ENCODE data around the gene TAX1BP1.

The TAX1BP1 gene

DNA sequence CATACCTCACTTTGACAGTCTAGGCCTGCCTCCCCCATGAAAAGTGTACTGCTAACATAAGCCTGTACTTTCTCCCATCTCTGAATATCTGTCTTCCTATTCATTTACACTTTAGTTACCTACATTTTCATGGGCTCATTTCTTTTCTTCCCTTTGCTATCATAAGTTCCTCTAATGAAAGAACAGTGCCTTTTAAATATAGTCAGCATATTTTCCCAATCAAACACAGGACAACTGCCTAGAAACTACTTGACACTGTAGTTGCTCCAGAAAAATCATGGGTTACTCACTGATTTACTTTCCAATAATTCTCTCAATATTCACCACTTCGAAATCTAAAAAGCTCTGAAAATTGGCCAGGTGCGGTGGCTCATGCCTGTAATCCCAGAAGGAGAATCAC is 2.8 kb upstream of the TAX1BP1 start:
- Histone ChIP-seq H3K4me3 (ENCODE audit: insufficient read depth in 1 of 2, low read depth in 1 of 2, low read length in 2 of 2) (no peak overlapping the region), H3K18ac (ENCODE audit: low read depth in 1 of 2, low read length in 2 of 2) (no peak overlapping the region), H3K36me3 (ENCODE audit: control insufficient read depth in 1 of 2, insufficient read depth in 2 of 2, low read depth in 1 of 2, low read length in 2 of 2) (no peaks in the 10 kb centered on the region), H2BK15ac (ENCODE audit: low read depth, poor library complexity, severe bottlenecking) (no peak overlapping the region), H3K14ac (ENCODE audit: low read length in 2 of 2) (no peak overlapping the region), H3K9me3 (ENCODE audit: control insufficient read depth, low read length) (no peaks in the 10 kb centered on the region), H3K23ac (ENCODE audit: low read length in 2 of 2) (no peak overlapping the region), H2AFZ (ENCODE audit: low read depth, low read length) (no peak overlapping the region), H2AK5ac (ENCODE audit: low read length, severe bottlenecking) (no peak overlapping the region), H4K91ac (ENCODE audit: low read length) (no peak overlapping the region), H3K27ac (ENCODE audit: low read length, poor library complexity, severe bottlenecking) (no peak overlapping the region), H3K4ac (ENCODE audit: low read depth in 1 of 2, low read length in 2 of 2) (no peak overlapping the region), H3K4me2 (ENCODE audit: low read length, poor library complexity, severe bottlenecking) (no peak overlapping the region), H2BK12ac (ENCODE audit: low read length in 2 of 2) (no peak overlapping the region), H4K8ac (ENCODE audit: low read length) (no peak overlapping the region), H3K27me3 (ENCODE audit: control insufficient read depth in 1 of 2, insufficient read depth in 1 of 2, low read length in 2 of 2) (no peaks in the 10 kb centered on the region), H3K4me1 (ENCODE audit: control insufficient read depth, insufficient read depth, low read depth, low read length) (peaks cover 1% of the 10 kb centered on the region), H3K79me1 (replicated peaks; ENCODE audit: low read length, poor library complexity, severe bottlenecking) (peaks cover 1% of the 10 kb centered on the region), H2BK120ac (ENCODE audit: low read depth, low read length) (peak overlapping the region; percentile 19), H2BK5ac (ENCODE audit: low read depth, low read length, poor library complexity, severe bottlenecking) (no peak overlapping the region), H3K9ac (ENCODE audit: low read length) (no peak overlapping the region)
- 100% methylated on average over 2 of the region's 2 CpGs for WGBS
- DNase-seq: no peak

DNA sequence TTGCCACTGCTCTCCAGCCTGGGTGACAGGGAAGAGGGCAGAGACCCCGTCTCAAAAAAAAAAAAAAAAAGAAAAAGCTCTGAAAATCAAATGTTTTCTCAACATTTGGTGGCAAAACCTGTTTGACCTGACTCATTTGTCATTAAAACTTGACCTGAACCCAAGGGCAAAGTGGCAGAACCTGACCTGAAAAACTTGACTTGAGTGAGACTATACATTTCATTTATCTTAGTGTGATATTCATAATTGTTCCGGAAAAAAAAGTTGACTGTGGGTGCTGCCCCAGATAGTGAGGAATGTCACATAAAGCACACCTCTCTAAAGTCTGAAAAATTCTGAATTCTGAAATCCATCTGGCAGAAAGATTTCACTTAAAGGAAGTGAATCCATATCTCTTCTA is 2.3 kb upstream of the TAX1BP1 start:
- H4K91ac ChIP-seq (ENCODE audit: low read length): no peak overlapping the region
- no peak overlapping the region for H3K23ac ChIP-seq (ENCODE audit: low read length in 2 of 2)
- DNase-seq: no peak
- H2BK15ac ChIP-seq (ENCODE audit: low read depth, poor library complexity, severe bottlenecking): no peak overlapping the region
- no peak overlapping the region for H2BK12ac ChIP-seq (ENCODE audit: low read length in 2 of 2)
- H4K8ac ChIP-seq (ENCODE audit: low read length): no peak overlapping the region
- no peak overlapping the region for H2BK5ac ChIP-seq (ENCODE audit: low read depth, low read length, poor library complexity, severe bottlenecking)
- H3K14ac ChIP-seq (ENCODE audit: low read length in 2 of 2): no peak overlapping the region
- H3K4ac ChIP-seq (ENCODE audit: low read depth in 1 of 2, low read length in 2 of 2): no peak overlapping the region
- H2AK5ac ChIP-seq (ENCODE audit: low read length, severe bottlenecking): no peak overlapping the region
- no peak overlapping the region for H3K27ac ChIP-seq (ENCODE audit: low read length, poor library complexity, severe bottlenecking)
- H3K79me1 ChIP-seq (replicated peaks; ENCODE audit: low read length, poor library complexity, severe bottlenecking): peaks cover 1% of the 10 kb centered on the region
- H3K9me3 ChIP-seq (ENCODE audit: control insufficient read depth, low read length): no peaks in the 10 kb centered on the region
- H3K4me2 ChIP-seq (ENCODE audit: low read length, poor library complexity, severe bottlenecking): no peak overlapping the region
- no peak overlapping the region for H2AFZ ChIP-seq (ENCODE audit: low read depth, low read length)
- no peak overlapping the region for H3K9ac ChIP-seq (ENCODE audit: low read length)
- H3K4me1 ChIP-seq (ENCODE audit: control insufficient read depth, insufficient read depth, low read depth, low read length): peaks cover 1% of the 10 kb centered on the region
- no peak overlapping the region for H3K4me3 ChIP-seq (ENCODE audit: insufficient read depth in 1 of 2, low read depth in 1 of 2, low read length in 2 of 2)
- H3K36me3 ChIP-seq (ENCODE audit: control insufficient read depth in 1 of 2, insufficient read depth in 2 of 2, low read depth in 1 of 2, low read length in 2 of 2): no peaks in the 10 kb centered on the region
- H3K27me3 ChIP-seq (ENCODE audit: control insufficient read depth in 1 of 2, insufficient read depth in 1 of 2, low read length in 2 of 2): no peaks in the 10 kb centered on the region
- 88% methylated on average over 2 of the region's 2 CpGs for WGBS
- H2BK120ac ChIP-seq (ENCODE audit: low read depth, low read length): no peak overlapping the region
- H3K18ac ChIP-seq (ENCODE audit: low read depth in 1 of 2, low read length in 2 of 2): no peak overlapping the region

DNA sequence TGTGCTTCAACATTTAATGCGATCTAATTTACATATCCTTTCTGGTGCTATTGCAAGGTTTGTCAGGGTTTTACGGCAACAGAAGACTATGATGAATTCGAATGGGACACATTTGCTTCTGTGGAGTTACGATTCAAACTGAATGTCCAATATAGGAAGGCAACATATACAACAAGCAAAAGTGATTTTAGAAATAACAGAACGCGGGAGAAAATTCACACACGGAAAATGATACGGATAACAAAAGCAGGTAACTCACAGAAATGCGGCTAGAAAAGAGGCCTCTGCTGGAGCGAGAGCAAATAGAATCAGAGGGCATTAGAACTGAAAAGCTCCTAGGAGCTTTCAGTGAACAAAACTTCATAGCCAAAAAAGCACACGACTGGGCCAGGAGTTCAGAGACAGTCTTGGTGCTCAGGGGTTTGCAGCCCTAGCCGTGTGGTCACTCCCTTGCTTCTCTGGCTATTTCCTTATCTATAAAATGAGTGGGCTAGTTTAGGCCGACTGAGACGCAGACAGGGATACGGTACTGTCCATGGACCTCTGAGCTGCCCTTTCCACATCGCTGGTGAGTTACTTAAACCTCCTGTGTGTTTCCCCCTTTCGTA is 557 bp upstream of the TAX1BP1 start:
- Histone ChIP-seq H2AK5ac (ENCODE audit: low read length, severe bottlenecking) (no peak overlapping the region), H2AFZ (ENCODE audit: low read depth, low read length) (peak overlapping the region; percentile 27), H3K27ac (ENCODE audit: low read length, poor library complexity, severe bottlenecking) (peak overlapping the region; percentile 50), H2BK12ac (ENCODE audit: low read length in 2 of 2) (no peak overlapping the region), H3K79me1 (replicated peaks; ENCODE audit: low read length, poor library complexity, severe bottlenecking) (peaks cover 1% of the 10 kb centered on the region), H3K4me1 (ENCODE audit: control insufficient read depth, insufficient read depth, low read depth, low read length) (peaks cover 1% of the 10 kb centered on the region), H3K4ac (ENCODE audit: low read depth in 1 of 2, low read length in 2 of 2) (peak overlapping the region in 1 of 2 experiments; percentile 82), H3K36me3 (ENCODE audit: control insufficient read depth in 1 of 2, insufficient read depth in 2 of 2, low read depth in 1 of 2, low read length in 2 of 2) (no peaks in the 10 kb centered on the region), H3K9me3 (ENCODE audit: control insufficient read depth, low read length) (no peaks in the 10 kb centered on the region), H3K18ac (ENCODE audit: low read depth in 1 of 2, low read length in 2 of 2) (peak overlapping the region in 1 of 2 experiments; percentile 48), H3K9ac (ENCODE audit: low read length) (peak overlapping the region; percentile 98), H3K27me3 (ENCODE audit: control insufficient read depth in 1 of 2, insufficient read depth in 1 of 2, low read length in 2 of 2) (no peaks in the 10 kb centered on the region), H3K14ac (ENCODE audit: low read length in 2 of 2) (peak overlapping the region in 1 of 2 experiments; percentile 28), H3K4me2 (ENCODE audit: low read length, poor library complexity, severe bottlenecking) (peak overlapping the region; percentile 93), H3K23ac (ENCODE audit: low read length in 2 of 2) (no peak overlapping the region), H4K91ac (ENCODE audit: low read length) (no peak overlapping the region), H4K8ac (ENCODE audit: low read length) (no peak overlapping the region), H2BK15ac (ENCODE audit: low read depth, poor library complexity, severe bottlenecking) (no peak overlapping the region), H3K4me3 (ENCODE audit: insufficient read depth in 1 of 2, low read depth in 1 of 2, low read length in 2 of 2) (peak overlapping the region; percentile 90 to 95), H2BK5ac (ENCODE audit: low read depth, low read length, poor library complexity, severe bottlenecking) (no peak overlapping the region), H2BK120ac (ENCODE audit: low read depth, low read length) (no peak overlapping the region)
- DNase-seq: no peak
- WGBS: 16% methylated on average over 15 of the region's 17 CpGs

DNA sequence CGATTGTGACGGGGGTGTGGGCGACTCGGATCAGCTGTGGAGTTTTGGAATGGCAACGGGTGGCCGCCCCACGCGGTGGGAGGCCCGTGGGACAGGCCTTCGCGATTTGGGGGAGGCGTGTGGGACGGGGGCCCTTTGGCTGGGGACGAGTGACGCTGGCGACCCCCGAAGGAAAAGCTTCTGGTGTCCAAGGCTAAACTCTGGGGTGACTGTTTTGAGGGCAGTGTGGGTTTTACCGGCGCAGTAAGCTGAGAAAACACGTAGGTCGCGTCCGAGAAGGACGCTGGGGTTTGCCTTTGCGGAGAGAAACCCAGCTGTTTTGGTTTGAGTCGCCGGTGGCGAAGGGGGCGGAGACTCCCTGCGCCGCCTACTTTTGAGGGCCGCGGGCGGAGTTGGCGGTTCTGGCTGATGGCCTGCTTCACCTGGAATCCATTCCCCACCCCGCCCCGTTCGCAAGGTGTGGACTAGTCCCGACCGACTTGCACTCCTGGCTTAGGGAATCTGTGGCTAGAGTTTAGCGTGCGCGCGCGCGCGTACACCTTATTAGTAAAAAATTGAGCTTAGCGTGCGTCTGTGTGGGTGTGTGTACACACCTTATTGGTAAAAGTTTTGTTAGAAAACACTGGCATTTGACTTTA is 606 bp downstream of the TAX1BP1 start:
- Histone ChIP-seq H3K36me3 (ENCODE audit: control insufficient read depth in 1 of 2, insufficient read depth in 2 of 2, low read depth in 1 of 2, low read length in 2 of 2) (no peaks in the 10 kb centered on the region), H3K4me3 (ENCODE audit: insufficient read depth in 1 of 2, low read depth in 1 of 2, low read length in 2 of 2) (peak overlapping the region; percentile 90 to 95), H2BK5ac (ENCODE audit: low read depth, low read length, poor library complexity, severe bottlenecking) (peak overlapping the region; percentile 92), H2BK12ac (ENCODE audit: low read length in 2 of 2) (no peak overlapping the region), H4K8ac (ENCODE audit: low read length) (peak overlapping the region; percentile 70), H3K23ac (ENCODE audit: low read length in 2 of 2) (peak overlapping the region in 1 of 2 experiments; percentile 10), H2AK5ac (ENCODE audit: low read length, severe bottlenecking) (no peak overlapping the region), H3K27ac (ENCODE audit: low read length, poor library complexity, severe bottlenecking) (peak overlapping the region; percentile 83), H4K91ac (ENCODE audit: low read length) (peak overlapping the region; percentile 3), H3K18ac (ENCODE audit: low read depth in 1 of 2, low read length in 2 of 2) (peak overlapping the region; percentile 34 to 95), H2AFZ (ENCODE audit: low read depth, low read length) (peak overlapping the region; percentile 96), H3K4me1 (ENCODE audit: control insufficient read depth, insufficient read depth, low read depth, low read length) (peaks cover 1% of the 10 kb centered on the region), H3K14ac (ENCODE audit: low read length in 2 of 2) (peak overlapping the region in 1 of 2 experiments; percentile 95), H3K4ac (ENCODE audit: low read depth in 1 of 2, low read length in 2 of 2) (peak overlapping the region; percentile 18 to 84), H3K79me1 (replicated peaks; ENCODE audit: low read length, poor library complexity, severe bottlenecking) (peaks cover 1% of the 10 kb centered on the region), H2BK15ac (ENCODE audit: low read depth, poor library complexity, severe bottlenecking) (no peak overlapping the region), H3K9me3 (ENCODE audit: control insufficient read depth, low read length) (no peaks in the 10 kb centered on the region), H3K9ac (ENCODE audit: low read length) (peak overlapping the region; percentile 98), H3K27me3 (ENCODE audit: control insufficient read depth in 1 of 2, insufficient read depth in 1 of 2, low read length in 2 of 2) (no peaks in the 10 kb centered on the region), H2BK120ac (ENCODE audit: low read depth, low read length) (peak overlapping the region; percentile 46), H3K4me2 (ENCODE audit: low read length, poor library complexity, severe bottlenecking) (peak overlapping the region; percentile 88)
- WGBS: under 1% methylated on average over 49 of the region's 49 CpGs
- DNase-seq: peak; percentile 85

Measured in mesenchymal stem cell (in vitro differentiated cells and primary cell).